Omental fat pad (tissue), 4 donors: ENCODE data around the gene AKAP8. TPM values are rescaled to one million over a fixed set of nuclear protein-coding genes. Genes with fewer than 3 reads are reported as not detected.
"Not testable (repeated sequence)": the region's sequence is repeated elsewhere in the genome, so short reads cannot be mapped to it uniquely, and the experiment has no call there.

Source experiments
- ATAC-seq: fragments of 150-250 bp; one replicate; pipeline ENCODE4 v1.9.1; 2016; ENCODE audit warnings: mild to moderate bottlenecking, moderate library complexity; ENCODE audit not compliant: low FRiP score
- DNase-seq: peaks from one replicate; pipeline ENCODE4 v3.0.0-alpha.2; 2019; ENCODE audit warnings: low spot score
- total RNA-seq, 4 donors: library from RNA; depleted of rRNA; stranded (reverse); fragments of >200 nt; gene quantifications; one replicate each; pipeline ENCODE4 v1.1.0, GENCODE V29; 2016
- TF ChIP-seq, protein P1 (sequence below), 3 donors: fragments of 450-650 bp; IDR thresholded peaks; one replicate each; pipeline ENCODE4 v1.5.1; 2016 to 2017; ENCODE audit warnings: antibody characterized with exemption in 3 of 3, mild to moderate bottlenecking in 3 of 3, moderate library complexity in 2 of 3

Gene AKAP8
- total RNA-seq, 4 donors from 2014 or later = 17.5 to 45.6 (median 22.8) TPM

DNA sequence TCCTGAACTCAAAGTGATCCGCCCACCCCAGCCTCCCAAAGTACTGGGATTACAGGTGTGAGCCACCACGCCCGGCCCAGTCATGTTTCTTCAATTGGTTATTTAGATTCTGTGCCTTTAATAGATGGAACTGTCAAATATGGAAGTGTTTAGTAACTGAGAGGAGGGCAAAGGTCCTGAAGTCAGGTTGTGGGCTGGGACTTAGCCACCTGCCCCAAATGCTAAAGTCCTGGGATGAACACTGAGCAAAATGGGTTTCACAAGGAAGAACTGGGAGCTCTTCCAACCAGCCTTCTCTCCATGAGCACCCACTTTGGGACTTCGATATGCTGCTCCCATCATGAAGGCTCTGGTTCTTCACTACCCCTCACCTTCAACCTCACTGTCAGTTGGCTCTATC, 21.7 kb downstream of the AKAP8 start:
- DNase-seq (no peak), ATAC-seq (no peak)
- TF ChIP-seq, protein P1, sequence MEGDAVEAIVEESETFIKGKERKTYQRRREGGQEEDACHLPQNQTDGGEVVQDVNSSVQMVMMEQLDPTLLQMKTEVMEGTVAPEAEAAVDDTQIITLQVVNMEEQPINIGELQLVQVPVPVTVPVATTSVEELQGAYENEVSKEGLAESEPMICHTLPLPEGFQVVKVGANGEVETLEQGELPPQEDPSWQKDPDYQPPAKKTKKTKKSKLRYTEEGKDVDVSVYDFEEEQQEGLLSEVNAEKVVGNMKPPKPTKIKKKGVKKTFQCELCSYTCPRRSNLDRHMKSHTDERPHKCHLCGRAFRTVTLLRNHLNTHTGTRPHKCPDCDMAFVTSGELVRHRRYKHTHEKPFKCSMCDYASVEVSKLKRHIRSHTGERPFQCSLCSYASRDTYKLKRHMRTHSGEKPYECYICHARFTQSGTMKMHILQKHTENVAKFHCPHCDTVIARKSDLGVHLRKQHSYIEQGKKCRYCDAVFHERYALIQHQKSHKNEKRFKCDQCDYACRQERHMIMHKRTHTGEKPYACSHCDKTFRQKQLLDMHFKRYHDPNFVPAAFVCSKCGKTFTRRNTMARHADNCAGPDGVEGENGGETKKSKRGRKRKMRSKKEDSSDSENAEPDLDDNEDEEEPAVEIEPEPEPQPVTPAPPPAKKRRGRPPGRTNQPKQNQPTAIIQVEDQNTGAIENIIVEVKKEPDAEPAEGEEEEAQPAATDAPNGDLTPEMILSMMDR (IDR thresholded peaks at IDR 0.05) = no peak

DNA sequence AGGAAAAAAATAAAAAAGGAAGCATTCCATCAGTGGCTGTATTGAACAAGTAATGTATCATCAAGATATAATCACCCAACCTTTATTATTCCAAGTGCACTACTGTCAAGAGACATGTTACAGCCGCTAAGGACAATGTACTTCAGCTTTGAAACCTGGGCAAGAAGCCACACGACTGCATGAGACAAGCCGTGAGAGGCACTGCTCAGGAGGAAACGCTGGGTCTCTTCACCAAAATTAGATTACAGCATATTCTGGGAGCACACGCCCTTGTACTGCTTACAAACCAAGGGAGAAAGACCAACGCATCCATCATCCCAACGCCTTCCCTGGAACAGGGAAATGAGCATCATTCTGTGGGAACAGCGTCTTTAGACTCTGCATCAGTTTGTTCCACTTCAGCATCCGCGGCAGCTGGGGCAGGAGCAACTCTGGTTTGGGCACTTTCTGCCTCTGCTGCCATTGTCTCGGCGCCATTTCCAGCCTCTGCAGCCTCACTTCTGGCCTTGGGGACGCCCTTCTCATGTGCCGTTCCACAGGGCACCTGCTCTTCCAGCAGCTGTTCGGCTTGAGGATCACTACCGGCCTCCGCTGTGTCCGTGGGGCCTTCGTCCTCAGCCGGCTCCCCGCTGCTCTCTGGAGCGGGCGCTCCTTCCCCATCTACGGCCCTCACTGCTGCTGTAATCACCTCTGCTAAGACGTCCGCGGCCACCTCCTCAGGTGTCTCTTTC, 24.9 kb downstream of the AKAP8 start:
- TF ChIP-seq, protein P1 (IDR thresholded peaks at IDR 0.05) = no peak
- ATAC-seq = no peak
- DNase-seq = no peak

DNA sequence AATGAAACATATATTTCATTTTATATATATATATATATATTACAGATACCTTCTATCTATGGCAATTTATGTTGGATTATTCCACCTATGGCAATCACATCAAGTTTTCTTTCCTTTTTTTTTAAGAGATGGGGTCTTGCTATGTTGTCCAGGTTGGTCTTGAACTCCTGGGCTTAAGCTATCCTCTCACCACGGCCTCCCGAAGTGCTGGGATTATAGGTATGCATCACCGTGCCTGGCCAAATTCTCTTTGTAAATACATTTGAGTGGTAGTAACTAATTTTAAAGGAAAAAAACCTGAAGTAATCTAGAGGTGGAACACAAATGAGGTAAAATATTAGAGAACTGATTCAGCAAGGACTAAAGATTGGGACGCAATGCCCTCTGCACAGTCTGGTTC, 25.7 kb downstream of the AKAP8 start:
- no peak for DNase-seq
- no peak for ATAC-seq
- TF ChIP-seq, protein P1 (IDR thresholded peaks at IDR 0.05) = no peak

DNA sequence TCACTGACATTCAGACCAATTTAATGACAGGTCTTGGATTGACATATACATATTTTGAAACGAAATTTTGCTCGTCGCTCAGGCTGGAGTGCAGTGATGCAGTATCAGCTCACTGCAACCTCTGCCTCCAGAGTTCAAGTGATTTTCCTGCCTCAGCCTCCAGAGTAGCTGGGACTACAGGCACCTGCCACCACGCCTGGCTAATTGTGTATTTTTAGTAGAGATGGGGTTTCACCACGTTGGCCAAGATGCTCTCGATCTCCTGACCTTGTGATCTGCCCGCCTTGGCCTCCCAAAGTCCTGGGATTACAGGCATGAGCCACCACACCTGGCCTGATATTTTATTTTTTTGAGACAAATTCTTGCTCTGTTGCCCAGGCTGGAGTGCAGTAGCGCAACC, 27.1 kb downstream of the AKAP8 start:
- not testable (repeated sequence) for DNase-seq, ATAC-seq

DNA sequence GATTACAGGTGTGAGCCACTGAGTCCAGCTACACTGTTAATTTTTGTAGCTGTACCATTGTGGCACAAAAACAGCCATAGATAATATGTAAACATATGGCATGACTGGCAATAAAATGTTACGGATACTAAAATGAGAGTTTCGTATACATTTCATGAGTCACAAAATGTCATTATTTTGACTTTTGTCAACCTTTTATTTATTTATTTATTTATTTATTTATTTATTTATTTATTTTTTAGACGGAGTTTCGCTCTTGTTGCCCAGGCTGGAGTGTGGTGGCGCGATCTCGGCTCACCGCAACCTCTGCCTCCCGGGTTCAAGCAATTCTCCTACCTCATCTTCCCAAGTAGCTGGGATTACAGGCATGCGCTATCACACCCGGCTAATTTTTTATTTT, 38.3 kb downstream of the AKAP8 start:
- ATAC-seq, DNase-seq: not testable (repeated sequence)

DNA sequence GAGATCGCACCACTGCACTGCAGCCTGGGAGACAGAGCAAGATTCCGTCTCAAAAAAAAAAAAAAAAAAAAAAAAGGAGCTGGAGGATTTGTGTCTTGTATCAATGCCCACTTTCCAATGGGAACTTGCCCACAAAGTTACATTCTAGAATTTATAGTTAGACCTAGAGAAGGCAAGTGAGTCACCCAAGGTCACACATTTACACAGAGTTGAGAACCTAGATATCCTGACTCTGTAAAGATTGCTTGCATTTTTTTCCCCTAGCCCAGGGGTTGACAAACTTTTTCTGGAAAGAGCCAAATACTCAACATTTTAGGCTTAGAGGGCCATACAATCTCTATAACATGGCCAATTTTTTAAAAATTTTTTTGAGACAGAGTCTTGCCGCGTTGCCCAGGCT, 39.5 kb downstream of the AKAP8 start:
- TF ChIP-seq, protein P1 (IDR thresholded peaks at IDR 0.05) = no peak
- DNase-seq (no peak), ATAC-seq (no peak)

DNA sequence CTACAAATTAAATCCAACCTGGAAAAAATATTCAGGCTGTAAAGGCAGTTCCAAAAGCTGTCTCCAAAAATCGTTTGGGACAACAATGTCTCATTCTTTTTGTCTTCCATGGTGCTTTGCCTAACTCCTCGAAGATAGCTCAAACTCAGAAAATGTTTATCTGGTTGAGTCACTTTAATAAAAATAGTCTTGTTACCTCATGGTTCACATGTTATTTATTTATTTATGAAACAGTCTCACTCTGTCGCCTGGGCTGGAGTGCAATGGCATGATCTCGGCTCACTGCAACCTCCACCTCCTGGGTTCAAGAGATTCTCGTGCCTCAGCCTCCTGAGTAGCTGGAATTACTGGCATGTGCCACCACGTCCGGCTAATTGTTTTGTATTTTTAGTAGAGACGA, 42.4 kb downstream of the AKAP8 start:
- DNase-seq (no peak), ATAC-seq (no peak)
- TF ChIP-seq, protein P1 (IDR thresholded peaks at IDR 0.05) = no peak

DNA sequence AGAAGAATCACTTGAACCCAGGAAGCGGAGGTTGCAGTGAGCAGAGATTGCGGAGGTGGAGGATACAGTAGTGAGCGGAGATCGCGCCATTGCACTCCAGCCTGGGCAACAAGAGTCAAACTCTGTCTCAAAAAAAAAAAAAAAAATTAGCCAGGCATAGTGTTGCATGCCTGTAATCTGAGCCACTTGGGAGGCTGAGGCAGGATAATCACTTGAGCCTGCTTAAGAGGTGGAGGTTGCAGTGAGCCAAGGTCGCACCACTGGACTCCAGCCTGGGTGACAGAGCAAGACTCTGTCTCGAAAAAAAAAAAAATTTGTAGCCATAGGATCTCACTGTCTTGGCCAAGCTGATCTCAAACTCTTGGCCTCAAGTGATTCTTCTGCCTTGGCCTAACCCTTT, 43.6 kb downstream of the AKAP8 start:
- ATAC-seq, DNase-seq: not testable (repeated sequence)
